HG03095 (cell line): ENCODE measurements around the gene CLSTN1.
"Not testable (repeated sequence)": the region's sequence is repeated elsewhere in the genome, so short reads cannot be mapped to it uniquely, and the experiment has no call there.

Experiments
- ATAC-seq: cut with Tn5 transposase; IDR thresholded peaks from one replicate; pipeline ENCODE4 v1.9.1; 2021; ENCODE audit warnings: moderate library complexity; ENCODE audit not compliant: unreplicated experiment

CLSTN1 gene

DNA sequence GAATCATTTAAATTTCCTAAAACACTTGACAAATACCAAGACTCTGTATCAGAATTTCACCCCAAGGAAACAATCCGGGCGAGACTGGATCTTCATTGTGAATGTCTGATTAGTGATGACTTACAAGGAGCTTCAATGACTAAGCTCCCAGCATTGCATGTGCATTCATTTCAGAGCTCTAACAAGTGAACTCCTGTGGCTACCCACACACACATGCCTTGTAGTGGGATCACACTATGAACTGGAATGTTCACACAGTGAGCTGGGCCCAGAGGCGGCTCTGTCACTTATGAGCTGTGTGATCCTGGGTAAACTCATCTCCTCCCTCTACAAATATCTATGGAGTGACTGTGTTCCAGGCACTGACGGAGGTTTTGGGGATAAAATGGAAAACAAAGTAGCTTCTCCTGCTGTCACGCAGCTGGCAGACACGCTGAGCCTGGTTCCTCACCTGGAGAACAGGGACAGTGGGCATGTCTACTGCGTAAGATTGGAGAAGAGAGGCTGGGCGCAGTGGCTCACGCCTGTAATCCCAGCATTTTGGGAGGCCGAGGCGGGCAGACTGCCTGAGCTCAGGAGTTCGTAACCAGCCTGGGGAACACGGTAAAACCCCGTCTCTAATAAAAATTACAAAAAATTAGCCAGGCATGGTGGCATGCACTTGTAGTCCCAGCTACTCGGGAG is 56.9 kb downstream of the CLSTN1 start:
- ATAC-seq, result no peak

DNA sequence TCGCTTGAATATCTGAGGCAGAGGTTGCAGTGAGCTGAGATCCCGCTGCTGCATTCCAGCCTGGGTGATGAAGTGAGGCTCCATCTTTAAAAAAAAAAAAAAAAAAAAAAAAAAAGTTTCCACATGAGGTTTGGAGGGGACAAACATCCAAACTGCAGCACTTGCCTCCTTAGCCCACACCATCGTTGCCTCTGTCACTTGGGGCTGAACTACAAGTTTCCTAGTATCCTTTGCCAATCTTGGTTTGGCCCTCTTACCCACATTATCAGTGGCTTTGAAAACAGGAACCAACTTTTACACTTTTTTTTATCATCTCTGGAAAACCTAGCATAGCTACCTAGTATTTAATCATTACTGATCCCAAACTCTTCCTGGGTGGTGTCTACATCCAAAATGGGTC is 59.2 kb downstream of the CLSTN1 start:
- no peak for ATAC-seq

DNA sequence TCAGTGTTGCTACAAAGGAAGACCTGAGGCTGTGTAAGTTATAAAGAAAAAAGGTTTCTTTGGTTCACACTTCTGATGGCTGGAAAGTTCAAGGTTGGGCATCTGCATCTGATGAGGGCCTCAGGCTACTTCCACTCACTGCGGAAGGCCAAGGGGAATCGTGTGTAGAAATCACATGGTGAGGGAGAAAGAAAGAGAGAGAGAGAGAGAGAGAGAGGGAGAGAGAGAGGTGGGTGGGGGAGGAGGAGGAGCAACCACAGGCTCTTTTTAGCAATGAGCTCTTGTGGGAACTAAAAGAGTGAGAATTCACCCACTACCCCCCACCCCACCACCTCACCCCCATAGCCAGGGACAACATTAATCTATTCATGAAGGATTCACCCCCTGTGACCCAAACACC is 59.9 kb downstream of the CLSTN1 start:
- no peak for ATAC-seq

DNA sequence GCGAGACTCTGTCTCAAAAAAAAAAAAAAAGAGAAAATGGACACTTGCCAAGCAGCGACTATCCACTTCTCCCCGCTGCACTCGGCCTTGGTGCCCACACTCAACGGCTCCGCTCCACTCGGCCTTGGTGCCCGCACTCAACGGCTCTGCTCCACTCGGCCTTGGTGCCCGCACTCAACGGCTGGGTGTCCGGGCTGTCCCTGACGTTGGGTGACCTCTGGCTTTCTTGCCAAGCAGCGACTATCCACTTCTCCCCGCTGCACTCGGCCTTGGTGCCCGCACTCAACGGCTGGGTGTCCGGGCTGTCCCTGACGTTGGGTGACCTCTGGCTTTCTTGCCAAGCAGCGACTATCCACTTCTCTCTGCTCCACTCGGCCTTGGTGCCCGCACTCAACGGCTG is 61.3 kb downstream of the CLSTN1 start:
- not testable (repeated sequence) for ATAC-seq

DNA sequence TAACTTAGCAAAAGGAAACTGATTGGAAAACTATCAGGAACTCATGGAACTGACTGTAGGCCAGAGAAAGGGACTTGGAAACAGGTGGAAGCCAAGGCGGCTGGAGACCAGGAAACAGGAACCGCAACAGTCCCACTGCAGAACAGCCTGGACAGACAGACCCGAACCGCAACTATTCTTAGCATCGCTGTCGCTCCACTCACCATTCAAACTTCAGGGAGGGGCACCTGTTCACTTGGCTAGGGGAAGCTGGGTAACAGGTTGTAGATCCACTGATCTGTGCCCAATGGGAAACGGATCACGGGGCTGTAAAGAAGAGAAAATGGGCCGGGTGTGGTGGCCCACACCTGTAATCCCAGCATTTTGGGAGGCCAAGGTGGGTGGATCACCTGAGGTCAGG is 61.9 kb downstream of the CLSTN1 start:
- no peak for ATAC-seq

DNA sequence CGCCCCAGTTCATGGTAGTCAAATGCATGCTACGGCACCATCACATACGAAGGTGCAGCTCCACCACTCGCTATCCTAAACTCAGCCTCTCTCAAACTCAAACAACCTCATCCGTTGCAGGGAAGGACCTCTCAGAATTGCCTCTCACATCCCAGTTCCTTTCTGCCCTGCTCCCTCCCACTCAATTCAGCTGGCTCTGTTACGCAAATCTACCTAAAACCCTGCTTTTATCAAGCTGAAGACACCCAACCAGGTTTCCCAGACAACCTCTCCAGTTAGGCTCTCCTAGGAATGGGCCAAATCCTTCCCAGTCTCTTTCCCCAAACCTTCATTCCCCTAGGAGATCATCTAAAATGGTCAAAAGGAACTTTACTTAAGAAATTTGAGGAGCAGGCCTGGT is 62.9 kb downstream of the CLSTN1 start:
- no peak for ATAC-seq

DNA sequence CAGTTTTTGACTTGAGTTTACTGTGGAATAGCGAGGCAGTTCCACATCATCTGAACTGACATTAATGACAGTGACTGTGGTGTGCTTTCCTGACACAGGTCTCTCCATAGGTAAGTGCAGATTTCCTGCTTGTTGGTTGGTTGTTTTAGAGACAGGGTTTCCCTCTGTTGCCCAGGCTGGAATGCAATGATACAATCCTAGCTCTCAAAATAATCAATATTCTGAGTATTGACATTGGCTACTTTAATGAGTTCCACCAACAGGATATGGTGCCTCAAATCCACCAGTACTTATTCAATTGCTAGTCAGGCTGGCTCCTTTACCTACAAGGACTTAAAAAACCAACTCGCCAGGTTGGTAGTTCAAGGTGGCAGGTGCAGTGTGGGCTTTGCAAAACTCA is 63.8 kb downstream of the CLSTN1 start:
- no peak for ATAC-seq

DNA sequence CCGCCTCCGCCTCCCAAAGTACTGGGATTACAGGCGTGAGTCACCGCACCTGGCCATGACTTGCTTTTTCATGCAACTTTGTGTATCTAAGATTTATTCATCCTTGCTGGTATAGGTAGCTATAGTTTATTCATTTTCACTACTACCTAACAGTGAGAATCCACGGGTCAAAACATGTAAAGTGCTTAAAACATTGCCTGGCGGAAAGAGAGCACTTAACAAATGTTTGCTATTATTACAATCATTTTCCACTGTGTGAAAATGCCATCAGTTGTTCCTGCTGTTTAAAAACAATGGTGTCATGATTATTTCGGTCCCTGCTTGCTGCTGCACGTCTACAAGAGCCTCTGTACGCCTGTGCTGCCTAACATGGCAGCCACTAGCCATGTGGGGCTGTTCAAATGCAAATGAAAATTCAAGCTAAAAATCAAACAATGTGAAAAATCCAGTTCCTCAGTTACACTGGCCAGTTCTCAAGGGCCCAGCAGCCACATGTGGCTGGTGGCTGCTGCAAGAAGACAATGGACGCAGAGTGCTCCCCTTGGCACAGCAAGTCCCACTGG is 65.1 kb downstream of the CLSTN1 start:
- no peak for ATAC-seq

DNA sequence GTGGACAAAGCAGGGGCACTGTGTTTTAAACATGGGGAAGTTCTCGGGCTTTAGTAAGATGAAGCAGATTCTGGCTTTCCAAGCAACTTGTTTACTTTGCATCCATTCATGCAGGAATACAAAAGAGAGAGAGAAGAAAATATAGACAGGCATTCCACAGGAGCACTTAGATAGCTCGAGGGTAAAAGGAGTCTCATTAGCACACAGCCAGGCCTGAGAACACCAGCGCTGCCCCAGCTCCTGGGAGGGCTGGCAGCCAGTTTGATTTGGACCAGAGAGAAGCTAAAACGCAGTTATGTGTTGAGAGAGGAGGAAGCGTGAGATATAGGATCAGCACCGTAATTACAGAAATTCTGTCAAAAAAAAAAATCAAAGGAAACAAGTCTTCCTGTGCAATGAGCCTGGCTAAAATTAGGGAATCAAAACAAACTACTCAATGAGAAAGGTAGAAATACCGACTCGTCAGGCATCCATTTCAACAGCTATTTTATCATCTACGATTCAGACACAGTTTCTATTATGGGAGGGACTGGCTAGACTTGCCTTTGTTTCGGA is 68.2 kb downstream of the CLSTN1 start:
- ATAC-seq, result no peak

DNA sequence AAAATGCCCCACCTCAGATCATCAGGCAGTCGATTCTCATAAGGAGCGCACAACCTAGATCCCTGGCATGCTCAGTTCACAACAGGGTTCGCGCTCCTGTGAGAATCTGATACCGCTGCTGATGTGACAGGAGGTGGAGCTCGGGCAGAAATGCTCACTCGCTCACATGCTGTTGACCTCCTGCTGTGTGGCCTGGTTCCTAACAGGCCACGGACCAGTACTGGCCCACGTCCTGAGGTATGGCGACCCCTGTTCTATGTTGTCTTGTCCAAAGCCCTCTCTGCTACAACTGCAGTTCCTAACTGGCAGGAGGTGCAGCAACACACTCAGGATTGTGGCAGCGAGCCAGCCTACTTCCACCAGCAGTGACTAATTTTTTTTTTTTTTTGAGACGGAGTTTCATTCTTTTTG is 70.6 kb downstream of the CLSTN1 start:
- ATAC-seq, result no peak

DNA sequence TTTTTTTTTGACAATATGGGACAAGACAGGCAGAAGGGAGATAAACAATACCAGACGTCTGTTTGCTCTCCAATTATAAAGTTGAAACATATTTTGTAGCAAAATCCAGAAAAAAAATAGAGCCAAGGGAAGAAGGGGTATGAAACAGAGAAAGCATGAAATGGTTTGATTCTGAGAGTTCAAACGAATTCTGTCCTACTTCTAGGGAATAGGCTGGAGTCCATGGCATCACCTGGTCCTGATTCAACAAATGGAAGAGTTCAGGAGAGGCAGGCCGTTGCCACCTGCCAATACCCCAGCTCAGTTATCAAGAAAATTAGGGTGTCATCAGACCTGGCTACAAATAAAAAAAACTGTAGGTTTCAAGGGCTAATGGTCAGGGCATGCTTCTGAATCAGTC is 71.8 kb downstream of the CLSTN1 start:
- ATAC-seq, result no peak

DNA sequence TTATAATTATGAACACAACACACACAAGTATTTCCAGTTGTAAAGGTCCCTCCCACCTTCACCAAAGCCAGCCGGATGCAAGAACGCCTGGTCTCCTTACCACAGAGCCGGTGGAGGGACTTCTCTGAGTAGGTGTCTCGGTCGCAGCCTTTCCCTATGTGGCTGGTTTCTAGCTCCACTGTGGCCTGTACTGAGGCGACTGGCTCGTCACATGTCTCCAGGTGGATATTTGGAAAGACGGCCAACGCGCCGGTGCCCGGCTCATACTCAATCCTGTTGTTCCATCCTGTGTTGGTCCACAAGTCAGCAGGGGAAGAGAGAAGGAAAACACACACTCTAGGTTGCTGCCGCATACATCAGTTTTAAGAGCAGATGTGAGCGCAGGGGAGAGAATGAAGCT is 74.4 kb downstream of the CLSTN1 start:
- no peak for ATAC-seq

DNA sequence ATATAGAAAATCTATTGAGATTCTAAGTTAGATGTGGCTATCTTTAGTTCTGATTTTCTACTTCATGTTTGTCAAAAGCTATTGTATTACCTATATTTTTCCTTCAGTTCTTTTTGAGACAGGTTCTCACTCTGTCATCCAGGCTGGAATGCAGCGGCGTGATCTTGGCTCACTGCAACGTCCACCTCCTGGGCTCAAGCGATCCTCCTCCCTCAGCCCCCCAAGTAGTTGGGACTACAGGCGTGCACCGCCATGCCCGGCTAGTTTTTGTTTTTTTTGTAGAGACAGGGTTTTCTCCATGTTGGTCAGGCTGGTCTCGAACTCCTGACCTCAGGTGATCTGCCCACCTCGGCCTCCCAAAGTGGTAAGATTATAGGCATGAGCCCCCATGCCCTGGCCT is 75.4 kb downstream of the CLSTN1 start:
- ATAC-seq, result not testable (repeated sequence)

DNA sequence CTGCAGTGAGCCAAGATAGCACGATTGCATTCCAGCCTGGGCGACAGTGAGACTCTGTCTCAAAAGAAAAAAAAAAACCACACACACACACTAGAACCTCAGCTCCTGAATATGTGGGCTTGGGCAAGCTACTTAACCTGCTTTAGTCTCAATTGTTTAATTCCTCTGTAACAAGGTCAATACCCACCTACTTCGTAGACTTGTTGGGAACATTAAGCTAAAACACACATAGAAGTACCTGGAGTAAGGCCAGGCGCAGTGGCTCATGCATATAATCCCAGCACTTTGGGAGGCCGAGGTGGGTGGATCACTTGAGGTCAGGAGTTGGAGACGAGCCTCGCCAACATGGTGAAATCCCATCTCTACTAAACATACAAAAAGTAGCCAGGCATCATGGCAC is 77.1 kb downstream of the CLSTN1 start:
- no peak for ATAC-seq

DNA sequence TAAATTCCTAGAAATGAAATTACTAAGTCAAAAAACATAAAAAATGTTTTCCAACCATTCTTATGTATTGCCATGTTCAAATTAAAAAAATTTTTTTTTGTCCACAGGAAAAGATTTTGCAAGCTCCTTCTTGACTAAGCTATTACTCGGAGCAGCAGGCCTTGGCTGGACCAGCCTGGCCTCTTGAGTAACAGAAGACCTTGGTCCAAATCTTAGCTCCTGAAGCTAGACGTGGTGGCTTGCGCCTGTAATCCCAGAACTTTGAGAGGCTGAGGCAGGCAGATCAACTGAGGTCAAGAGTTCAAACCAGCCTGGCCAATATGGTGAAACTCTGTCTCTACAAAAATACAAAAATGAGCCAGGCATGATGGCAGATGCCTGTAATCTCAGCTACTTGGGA is 77.6 kb downstream of the CLSTN1 start:
- no peak for ATAC-seq

DNA sequence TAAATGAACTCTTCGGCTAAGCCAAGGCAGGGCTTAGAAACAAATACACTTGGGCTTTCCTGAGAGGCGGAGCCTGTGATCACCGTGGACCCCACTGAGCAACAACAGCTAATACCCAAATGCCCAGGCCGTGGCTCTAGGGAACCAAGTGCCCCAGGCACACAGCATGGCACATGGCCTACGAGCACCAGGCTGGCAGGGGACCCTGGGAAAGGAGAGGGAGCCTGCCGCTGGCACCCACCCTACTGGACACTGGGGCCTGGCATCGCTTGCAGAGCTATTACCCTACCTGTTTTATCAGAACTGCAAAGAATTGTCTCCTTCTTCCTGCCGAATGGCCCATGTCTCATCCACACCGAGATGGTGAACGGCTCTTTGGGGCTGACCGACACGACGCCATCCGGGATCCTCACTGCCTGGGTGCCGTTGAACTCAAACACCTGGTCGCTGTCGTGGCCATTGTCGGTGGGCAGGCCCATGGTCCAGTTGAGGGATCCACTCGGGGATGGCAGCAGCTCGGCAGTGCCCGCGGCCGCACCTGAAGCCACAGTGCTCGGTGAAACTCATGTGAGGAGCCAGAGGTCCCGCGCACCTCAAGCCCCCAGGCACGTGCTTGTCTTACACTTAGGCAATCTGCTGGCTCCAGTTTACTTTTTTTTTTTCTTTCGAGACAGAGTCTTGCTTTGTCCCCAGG is 79.5 kb downstream of the CLSTN1 start:
- ATAC-seq, result no peak

DNA sequence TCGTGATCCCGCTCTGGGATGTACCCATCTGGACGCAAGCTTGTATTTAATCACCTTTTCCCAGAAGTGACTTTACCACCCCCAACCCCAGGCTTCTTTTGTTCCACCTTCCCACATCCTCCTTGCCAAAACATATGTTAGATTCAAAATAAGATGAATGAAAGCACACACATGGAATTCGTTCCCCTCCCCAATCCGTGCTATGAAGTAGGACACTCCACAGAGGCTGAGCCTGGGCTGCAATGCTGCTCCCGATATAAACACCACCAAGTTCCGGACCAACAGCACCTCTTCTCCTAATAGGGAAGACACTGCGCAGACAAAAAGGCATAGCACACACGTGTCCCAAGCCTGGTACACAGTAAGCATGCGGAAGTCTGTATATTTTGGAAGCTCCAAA is 86.1 kb downstream of the CLSTN1 start:
- no peak for ATAC-seq

DNA sequence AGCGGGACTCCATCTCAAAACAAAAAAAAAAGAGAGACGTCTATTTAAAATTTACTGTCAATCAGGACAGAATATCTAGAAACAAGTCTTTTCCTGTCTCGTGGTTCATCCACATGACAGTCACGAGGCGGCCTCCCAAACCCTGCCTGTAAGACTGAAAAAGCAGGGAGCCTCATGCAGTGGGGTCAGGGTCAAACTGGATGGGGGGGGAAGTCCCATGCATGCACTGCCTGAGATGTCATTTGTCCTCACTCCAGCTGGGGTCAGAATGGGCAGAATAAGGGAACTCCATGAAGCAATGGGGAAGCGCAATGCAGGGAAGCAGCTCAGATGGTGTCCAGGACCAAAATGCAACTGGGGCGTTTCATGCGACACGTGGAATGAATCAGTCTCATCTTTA is 86.7 kb downstream of the CLSTN1 start:
- ATAC-seq, result no peak

DNA sequence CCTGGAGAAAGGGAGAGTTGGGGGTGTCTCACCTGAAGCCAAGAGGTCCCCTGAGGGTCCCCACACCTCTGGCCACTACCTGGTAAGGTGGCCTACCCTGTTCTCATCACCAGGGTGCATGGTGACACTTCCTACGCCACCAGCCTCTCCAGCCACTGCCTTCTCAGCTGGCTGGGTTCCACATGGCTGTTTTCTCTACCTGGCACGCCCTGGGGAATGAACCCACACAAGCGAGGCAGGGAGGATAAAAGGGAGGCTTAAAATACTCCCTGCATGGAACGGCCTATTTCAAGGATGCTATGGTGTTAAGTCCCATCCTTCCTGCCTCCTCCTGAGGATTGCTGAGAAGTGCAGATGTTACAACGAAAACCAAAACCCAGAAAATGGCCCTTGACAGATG is 87.5 kb downstream of the CLSTN1 start:
- no peak for ATAC-seq

DNA sequence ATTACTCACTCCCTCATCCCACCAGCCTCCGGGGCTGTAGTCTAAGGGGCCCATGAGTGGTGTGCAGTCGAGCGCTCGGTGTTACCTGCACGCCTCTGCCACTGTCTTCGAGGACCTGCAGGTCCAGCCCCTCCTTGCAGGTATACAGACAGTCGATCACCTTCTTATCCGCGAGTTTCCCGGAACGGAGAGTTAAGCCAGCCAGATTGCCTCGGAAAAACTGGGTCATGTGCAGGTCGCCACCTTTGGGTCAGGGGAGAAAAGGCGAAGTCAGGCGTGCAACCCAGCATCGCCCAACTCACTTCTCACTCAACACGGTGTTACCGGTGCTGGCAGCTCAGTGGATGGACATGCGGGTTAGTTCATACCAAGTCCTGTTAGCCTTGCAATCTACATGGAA is 88.0 kb downstream of the CLSTN1 start:
- no peak for ATAC-seq

DNA sequence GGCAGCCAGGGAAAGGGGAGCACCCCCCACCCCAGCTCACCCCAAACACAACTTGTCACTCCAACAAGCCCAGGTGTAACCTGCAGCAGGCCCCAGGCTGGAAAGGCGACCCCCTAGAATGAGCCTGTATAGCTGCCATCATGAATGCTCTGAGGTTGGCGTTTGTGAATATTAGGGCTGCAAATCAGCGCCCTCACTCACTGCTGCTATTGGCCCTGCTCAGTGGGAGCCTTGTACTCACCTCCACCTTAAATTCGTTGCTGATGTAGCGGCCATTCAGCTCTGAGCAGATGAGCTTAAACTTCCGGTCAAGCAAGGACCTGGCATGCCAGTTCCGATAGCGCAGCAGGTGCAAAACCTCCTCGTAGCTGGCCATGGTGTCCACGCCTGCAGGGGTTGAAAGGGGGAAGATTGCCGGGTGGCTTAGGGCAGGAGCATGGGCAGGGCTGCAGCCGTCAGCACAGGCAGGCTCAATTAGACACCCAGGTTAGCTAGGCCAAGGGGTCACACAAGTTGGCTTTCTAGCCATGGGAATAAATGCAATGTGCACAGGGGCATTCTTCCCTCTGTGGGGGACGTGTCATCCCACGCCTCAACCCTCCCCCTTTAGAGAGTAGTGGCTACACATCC is 90.5 kb downstream of the CLSTN1 start:
- ATAC-seq, result no peak
